SK-N-SH (cell line): ENCODE results near the gene CD163L1.

ENCODE experiments used
- EP300 ChIP-seq, 2 experiments: IDR thresholded peaks; 2 replicates each; pipeline versions ENCODE4 v1.4.0 to v1.6.1; 2012; ENCODE audit warnings: borderline replicate concordance in 1 of 2, low read depth in 1 of 2, low read length in 1 of 2
- EZH2phosphoT487 ChIP-seq: fragments of 200-600 bp; sonication (generic); IDR thresholded peaks from 2 replicates; pipeline ENCODE4 v1.6.1; 2017; ENCODE audit warnings: low read depth, mixed run types, mild to moderate bottlenecking, antibody characterized with exemption, moderate library complexity, borderline replicate concordance
- RAD21 ChIP-seq: IDR thresholded peaks from 2 replicates; pipeline ENCODE4 v1.6.1; 2012; ENCODE audit warnings: mild to moderate bottlenecking, low read length
- RCOR1 ChIP-seq: fragments of 150-350 bp; IDR thresholded peaks from 2 replicates; pipeline ENCODE4 v1.6.1; 2017; ENCODE audit warnings: antibody characterized with exemption, low read length
- RFX5 ChIP-seq: IDR thresholded peaks from 2 replicates; pipeline ENCODE4 v1.6.1; 2012; ENCODE audit warnings: mild to moderate bottlenecking, improper control_type of control experiment, low read length
- TF ChIP-seq, protein P1 (sequence below): fragments of 200-600 bp; sonication (generic); IDR thresholded peaks from 2 replicates; pipeline ENCODE4 v1.6.1; 2017; ENCODE audit warnings: antibody characterized with exemption, mild to moderate bottlenecking, moderate library complexity
- TF ChIP-seq, protein P2 (sequence below): IDR thresholded peaks from 2 replicates; pipeline ENCODE4 v1.6.1; 2012; ENCODE audit warnings: mild to moderate bottlenecking, low read depth, low read length, moderate library complexity
- TF ChIP-seq, protein P3 (sequence below): IDR thresholded peaks from 2 replicates; pipeline ENCODE4 v1.4.0; 2012; ENCODE audit warnings: low read depth, borderline replicate concordance

DNA sequence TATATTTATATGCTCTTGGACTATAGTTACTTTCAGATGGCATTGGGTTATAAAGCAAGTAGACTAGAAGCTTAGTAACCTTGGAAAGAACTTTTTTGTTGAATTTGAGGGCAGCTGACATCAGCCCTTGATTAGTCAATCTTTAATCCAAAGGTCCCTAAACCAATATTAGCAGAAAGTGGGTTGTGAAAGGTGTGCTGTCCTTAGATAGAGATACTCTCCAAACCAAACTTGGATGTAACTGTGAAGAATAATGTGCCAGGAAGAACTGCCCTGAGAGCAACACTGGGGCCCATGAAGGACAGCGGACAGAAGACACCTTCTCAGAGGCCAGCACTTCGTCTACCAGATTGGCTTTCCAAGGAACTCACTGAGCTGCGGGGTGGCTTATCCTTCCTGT is 49.1 kb upstream of the CD163L1 start:
- TF ChIP-seq, protein P1, sequence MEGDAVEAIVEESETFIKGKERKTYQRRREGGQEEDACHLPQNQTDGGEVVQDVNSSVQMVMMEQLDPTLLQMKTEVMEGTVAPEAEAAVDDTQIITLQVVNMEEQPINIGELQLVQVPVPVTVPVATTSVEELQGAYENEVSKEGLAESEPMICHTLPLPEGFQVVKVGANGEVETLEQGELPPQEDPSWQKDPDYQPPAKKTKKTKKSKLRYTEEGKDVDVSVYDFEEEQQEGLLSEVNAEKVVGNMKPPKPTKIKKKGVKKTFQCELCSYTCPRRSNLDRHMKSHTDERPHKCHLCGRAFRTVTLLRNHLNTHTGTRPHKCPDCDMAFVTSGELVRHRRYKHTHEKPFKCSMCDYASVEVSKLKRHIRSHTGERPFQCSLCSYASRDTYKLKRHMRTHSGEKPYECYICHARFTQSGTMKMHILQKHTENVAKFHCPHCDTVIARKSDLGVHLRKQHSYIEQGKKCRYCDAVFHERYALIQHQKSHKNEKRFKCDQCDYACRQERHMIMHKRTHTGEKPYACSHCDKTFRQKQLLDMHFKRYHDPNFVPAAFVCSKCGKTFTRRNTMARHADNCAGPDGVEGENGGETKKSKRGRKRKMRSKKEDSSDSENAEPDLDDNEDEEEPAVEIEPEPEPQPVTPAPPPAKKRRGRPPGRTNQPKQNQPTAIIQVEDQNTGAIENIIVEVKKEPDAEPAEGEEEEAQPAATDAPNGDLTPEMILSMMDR, result no peak
- TF ChIP-seq RAD21 (no peak), RCOR1 (no peak), EP300 (IDR thresholded peaks at IDR 0.05; ENCODE audit: borderline replicate concordance in 1 of 2, low read depth in 1 of 2, low read length in 1 of 2) (no peak), EZH2phosphoT487 (no peak), RFX5 (no peak)
- TF ChIP-seq, protein P2, sequence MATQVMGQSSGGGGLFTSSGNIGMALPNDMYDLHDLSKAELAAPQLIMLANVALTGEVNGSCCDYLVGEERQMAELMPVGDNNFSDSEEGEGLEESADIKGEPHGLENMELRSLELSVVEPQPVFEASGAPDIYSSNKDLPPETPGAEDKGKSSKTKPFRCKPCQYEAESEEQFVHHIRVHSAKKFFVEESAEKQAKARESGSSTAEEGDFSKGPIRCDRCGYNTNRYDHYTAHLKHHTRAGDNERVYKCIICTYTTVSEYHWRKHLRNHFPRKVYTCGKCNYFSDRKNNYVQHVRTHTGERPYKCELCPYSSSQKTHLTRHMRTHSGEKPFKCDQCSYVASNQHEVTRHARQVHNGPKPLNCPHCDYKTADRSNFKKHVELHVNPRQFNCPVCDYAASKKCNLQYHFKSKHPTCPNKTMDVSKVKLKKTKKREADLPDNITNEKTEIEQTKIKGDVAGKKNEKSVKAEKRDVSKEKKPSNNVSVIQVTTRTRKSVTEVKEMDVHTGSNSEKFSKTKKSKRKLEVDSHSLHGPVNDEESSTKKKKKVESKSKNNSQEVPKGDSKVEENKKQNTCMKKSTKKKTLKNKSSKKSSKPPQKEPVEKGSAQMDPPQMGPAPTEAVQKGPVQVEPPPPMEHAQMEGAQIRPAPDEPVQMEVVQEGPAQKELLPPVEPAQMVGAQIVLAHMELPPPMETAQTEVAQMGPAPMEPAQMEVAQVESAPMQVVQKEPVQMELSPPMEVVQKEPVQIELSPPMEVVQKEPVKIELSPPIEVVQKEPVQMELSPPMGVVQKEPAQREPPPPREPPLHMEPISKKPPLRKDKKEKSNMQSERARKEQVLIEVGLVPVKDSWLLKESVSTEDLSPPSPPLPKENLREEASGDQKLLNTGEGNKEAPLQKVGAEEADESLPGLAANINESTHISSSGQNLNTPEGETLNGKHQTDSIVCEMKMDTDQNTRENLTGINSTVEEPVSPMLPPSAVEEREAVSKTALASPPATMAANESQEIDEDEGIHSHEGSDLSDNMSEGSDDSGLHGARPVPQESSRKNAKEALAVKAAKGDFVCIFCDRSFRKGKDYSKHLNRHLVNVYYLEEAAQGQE, result no peak
- TF ChIP-seq, protein P3, sequence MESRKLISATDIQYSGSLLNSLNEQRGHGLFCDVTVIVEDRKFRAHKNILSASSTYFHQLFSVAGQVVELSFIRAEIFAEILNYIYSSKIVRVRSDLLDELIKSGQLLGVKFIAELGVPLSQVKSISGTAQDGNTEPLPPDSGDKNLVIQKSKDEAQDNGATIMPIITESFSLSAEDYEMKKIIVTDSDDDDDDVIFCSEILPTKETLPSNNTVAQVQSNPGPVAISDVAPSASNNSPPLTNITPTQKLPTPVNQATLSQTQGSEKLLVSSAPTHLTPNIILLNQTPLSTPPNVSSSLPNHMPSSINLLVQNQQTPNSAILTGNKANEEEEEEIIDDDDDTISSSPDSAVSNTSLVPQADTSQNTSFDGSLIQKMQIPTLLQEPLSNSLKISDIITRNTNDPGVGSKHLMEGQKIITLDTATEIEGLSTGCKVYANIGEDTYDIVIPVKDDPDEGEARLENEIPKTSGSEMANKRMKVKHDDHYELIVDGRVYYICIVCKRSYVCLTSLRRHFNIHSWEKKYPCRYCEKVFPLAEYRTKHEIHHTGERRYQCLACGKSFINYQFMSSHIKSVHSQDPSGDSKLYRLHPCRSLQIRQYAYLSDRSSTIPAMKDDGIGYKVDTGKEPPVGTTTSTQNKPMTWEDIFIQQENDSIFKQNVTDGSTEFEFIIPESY, result no peak
